ENCODE data around the gene ANKZF1. TPM values are rescaled to one million over a fixed set of nuclear protein-coding genes. Genes with fewer than 3 reads are reported as not detected.

ANKZF1 gene
- total RNA-seq, 1 donor from 2014 or later = 46.3 TPM

GRCh38 chr2:219234331-219234730 is 4.7 kb downstream of the ANKZF1 start:
- TF ChIP-seq CTCF (IDR thresholded peaks at IDR 0.05; ENCODE audit: insufficient read depth, low read length, severe bottlenecking) = no peak
- FAIRE-seq = no peak
- no peak overlapping the region for H3K4me3 ChIP-seq (ENCODE audit: low read depth, low read length)
- H3K27me3 ChIP-seq (ENCODE audit: control insufficient read depth, insufficient read depth, low read length) = no peaks in the 10 kb centered on the region
- H3K36me3 ChIP-seq (ENCODE audit: control insufficient read depth, insufficient read depth, low read length) = peaks cover 36% of the 10 kb centered on the region
- no peak for DNase-seq (ENCODE audit: low read depth)

GRCh38 chr2:219243291-219243761 is 13.7 kb downstream of the ANKZF1 start:
- Histone ChIP-seq H3K27me3 (ENCODE audit: control insufficient read depth, insufficient read depth, low read length) (no peaks in the 10 kb centered on the region), H3K36me3 (ENCODE audit: control insufficient read depth, insufficient read depth, low read length) (peaks cover 4% of the 10 kb centered on the region), H3K4me3 (ENCODE audit: low read depth, low read length) (no peak overlapping the region)
- FAIRE-seq (no peak), DNase-seq (ENCODE audit: low read depth) (no peak)
- TF ChIP-seq CTCF (IDR thresholded peaks at IDR 0.05; ENCODE audit: insufficient read depth, low read length, severe bottlenecking) = no peak

- Histone ChIP-seq H3K36me3 (ENCODE audit: control insufficient read depth, insufficient read depth, low read length) (peaks cover 6% of the 10 kb centered on the region), H3K27me3 (ENCODE audit: control insufficient read depth, insufficient read depth, low read length) (no peaks in the 10 kb centered on the region), H3K4me3 (ENCODE audit: low read depth, low read length) (peak overlapping the region; percentile 57)
- no peak for TF ChIP-seq CTCF (IDR thresholded peaks at IDR 0.05; ENCODE audit: insufficient read depth, low read length, severe bottlenecking)
- no peak for FAIRE-seq
- no peak for DNase-seq (ENCODE audit: low read depth)
Measured at GRCh38 chr2:219244789-219245147, 15.2 kb downstream of the ANKZF1 start.

DNA sequence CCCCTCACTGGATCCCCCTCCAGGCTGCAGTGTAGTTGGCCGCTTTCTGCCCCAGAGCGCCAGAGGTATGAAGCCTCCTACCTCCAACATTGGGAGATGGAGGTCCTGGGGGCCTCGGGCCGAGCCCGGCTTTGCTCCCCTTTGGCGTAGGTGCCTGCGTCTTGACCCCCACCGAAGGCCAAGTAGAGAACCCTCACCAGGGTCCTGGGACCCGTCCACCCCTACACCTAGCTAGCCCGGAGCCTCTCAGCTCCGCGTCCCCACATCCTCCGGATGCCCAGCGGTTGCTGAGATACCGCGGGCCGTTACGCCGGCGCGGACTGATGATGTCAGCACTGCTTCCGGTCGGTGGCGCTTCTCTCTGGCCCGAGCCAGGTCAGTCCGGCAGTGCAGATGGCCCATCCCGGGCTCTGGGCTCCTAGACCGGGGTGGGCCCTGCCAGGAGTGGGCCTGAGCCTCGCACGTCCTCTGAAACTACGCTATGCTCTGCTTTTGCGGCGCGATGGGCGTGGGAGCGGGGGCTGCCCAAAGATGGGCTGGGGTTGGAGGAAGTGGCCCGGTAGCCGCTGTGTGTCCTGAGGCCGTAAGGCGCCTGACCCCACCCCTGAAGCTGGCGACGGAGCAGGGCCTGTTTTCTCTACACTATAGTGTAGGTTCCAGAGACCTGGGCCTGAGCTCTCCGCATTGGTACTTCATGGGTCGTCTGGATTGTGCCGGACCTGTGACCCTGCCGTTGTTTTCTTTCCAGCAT is 15.7 kb downstream of the ANKZF1 start, which contains the start of the genes GLB1L and STK16:
GLB1L (minus strand) TSS at position 297 of the 751 bp plus-strand sequence. CDS start 1,871 bp downstream, outside the sequence.
STK16 (plus strand) TSS at position 332 of the 751 bp plus-strand sequence. CDS start 521 bp downstream, outside the sequence.
- no peak for TF ChIP-seq CTCF (IDR thresholded peaks at IDR 0.05; ENCODE audit: insufficient read depth, low read length, severe bottlenecking)
- Histone ChIP-seq H3K4me3 (ENCODE audit: low read depth, low read length) (peak within 1 kb of the TSS; percentile 57), H3K27me3 (ENCODE audit: control insufficient read depth, insufficient read depth, low read length) (no peaks in the 10 kb centered on the region), H3K36me3 (ENCODE audit: control insufficient read depth, insufficient read depth, low read length) (peaks cover 10% of the 10 kb centered on the region)
- peak; percentile 70 for DNase-seq (ENCODE audit: low read depth)
- no peak for FAIRE-seq

- TF ChIP-seq CTCF (IDR thresholded peaks at IDR 0.05; ENCODE audit: insufficient read depth, low read length, severe bottlenecking) = no peak
- H3K27me3 ChIP-seq (ENCODE audit: control insufficient read depth, insufficient read depth, low read length) = no peaks in the 10 kb centered on the region
- peaks cover 13% of the 10 kb centered on the region for H3K36me3 ChIP-seq (ENCODE audit: control insufficient read depth, insufficient read depth, low read length)
- DNase-seq (ENCODE audit: low read depth) = no peak
- no peak for FAIRE-seq
- H3K4me3 ChIP-seq (ENCODE audit: low read depth, low read length) = peak overlapping the region; percentile 57
Measured at GRCh38 chr2:219245899-219246230, 16.3 kb downstream of the ANKZF1 start.
